ENCODE measurements around the gene MSH4.

GRCh38 chr1:75845576-75845975 is 48.9 kb downstream of the MSH4 start:
- TF ChIP-seq, protein P1, sequence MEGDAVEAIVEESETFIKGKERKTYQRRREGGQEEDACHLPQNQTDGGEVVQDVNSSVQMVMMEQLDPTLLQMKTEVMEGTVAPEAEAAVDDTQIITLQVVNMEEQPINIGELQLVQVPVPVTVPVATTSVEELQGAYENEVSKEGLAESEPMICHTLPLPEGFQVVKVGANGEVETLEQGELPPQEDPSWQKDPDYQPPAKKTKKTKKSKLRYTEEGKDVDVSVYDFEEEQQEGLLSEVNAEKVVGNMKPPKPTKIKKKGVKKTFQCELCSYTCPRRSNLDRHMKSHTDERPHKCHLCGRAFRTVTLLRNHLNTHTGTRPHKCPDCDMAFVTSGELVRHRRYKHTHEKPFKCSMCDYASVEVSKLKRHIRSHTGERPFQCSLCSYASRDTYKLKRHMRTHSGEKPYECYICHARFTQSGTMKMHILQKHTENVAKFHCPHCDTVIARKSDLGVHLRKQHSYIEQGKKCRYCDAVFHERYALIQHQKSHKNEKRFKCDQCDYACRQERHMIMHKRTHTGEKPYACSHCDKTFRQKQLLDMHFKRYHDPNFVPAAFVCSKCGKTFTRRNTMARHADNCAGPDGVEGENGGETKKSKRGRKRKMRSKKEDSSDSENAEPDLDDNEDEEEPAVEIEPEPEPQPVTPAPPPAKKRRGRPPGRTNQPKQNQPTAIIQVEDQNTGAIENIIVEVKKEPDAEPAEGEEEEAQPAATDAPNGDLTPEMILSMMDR (IDR thresholded peaks at IDR 0.05; ENCODE audit: low read depth, low read length, poor library complexity, severe bottlenecking): no peak
- no peak for TF ChIP-seq EZH2phosphoT487 (IDR thresholded peaks at IDR 0.05; ENCODE audit: borderline replicate concordance, low read length)

All from DOHH2 (cell line).